Endothelial cell (in vitro differentiated cells): ENCODE results near the gene SP3. TPM values are rescaled to one million over a fixed set of nuclear protein-coding genes. Genes with fewer than 3 reads are reported as not detected.

ENCODE experiments used
- DNase-seq: peaks from one replicate; pipeline ENCODE4 v3.0.0; 2021; ENCODE audit warnings: low spot score
- H3K27ac Mint-ChIP-seq: one replicate; pipeline ENCODE4 v1.8.0; 2021; ENCODE audit warnings: mixed read lengths, inconsistent platforms; ENCODE audit not compliant: unreplicated experiment
- H3K27me3 Mint-ChIP-seq: one replicate; pipeline ENCODE4 v1.8.0; 2021; ENCODE audit warnings: mild to moderate bottlenecking, moderate library complexity, mixed read lengths, inconsistent platforms; ENCODE audit not compliant: unreplicated experiment
- H3K36me3 Mint-ChIP-seq: one replicate; pipeline ENCODE4 v1.8.0; 2021; ENCODE audit warnings: mild to moderate bottlenecking, low read depth, mixed read lengths, inconsistent platforms; ENCODE audit not compliant: unreplicated experiment
- H3K4me1 Mint-ChIP-seq: one replicate; pipeline ENCODE4 v1.8.0; 2021; ENCODE audit warnings: mild to moderate bottlenecking, mixed read lengths, inconsistent platforms; ENCODE audit not compliant: unreplicated experiment
- H3K4me3 Mint-ChIP-seq: one replicate; pipeline ENCODE4 v1.8.0; 2021; ENCODE audit warnings: mild to moderate bottlenecking, mixed read lengths, inconsistent platforms; ENCODE audit not compliant: unreplicated experiment
- H3K9me3 Mint-ChIP-seq: one replicate; pipeline ENCODE4 v1.8.0; 2021; ENCODE audit warnings: mixed read lengths, inconsistent platforms; ENCODE audit not compliant: unreplicated experiment
- total RNA-seq: library from RNA; stranded (reverse); fragmentation: NEBNext Ultra II Directional; extraction: Animal tissue kit (Norgen Biotek cat#: 25700); gene quantifications from one replicate; pipeline ENCODE4 v1.2.1, GENCODE V29; 2021; ENCODE audit not compliant: unreplicated experiment
- TF ChIP-seq, protein P1 (sequence below): fragments of 200-600 bp; sonication (generic); IDR thresholded peaks from one replicate; pipeline ENCODE4 v1.5.0; 2021; ENCODE audit warnings: antibody characterized with exemption; ENCODE audit not compliant: unreplicated experiment

SP3 gene
- total RNA-seq, 1 donor from 2014 or later, result 76.2 TPM

DNA sequence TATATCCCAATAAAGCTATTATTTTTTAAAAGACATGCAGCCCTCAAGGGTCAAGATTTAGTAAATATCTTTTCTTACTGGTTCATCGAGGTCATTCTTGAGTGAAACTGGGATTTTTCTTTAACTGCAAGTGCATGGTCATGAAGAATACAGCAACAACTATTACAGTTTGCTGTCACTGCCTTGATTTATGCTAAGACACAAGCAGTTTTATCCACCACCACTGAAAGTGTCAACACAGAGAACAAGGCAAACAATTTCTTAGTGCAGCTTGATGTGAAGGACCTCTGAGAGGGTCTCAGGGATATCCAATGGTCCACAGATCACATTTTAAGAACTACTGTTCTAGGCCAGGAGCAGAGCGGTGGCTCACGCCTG is 12.1 kb downstream of the SP3 start:
- H3K36me3 Mint-ChIP-seq, result peaks cover 31% of the 10 kb centered on the region
- no peaks in the 10 kb centered on the region for H3K27me3 Mint-ChIP-seq
- no peak overlapping the region for H3K4me3 Mint-ChIP-seq
- H3K9me3 Mint-ChIP-seq, result no peaks in the 10 kb centered on the region
- no peak for DNase-seq
- peaks cover 2% of the 10 kb centered on the region for H3K4me1 Mint-ChIP-seq
- no peak overlapping the region for H3K27ac Mint-ChIP-seq
- TF ChIP-seq, protein P1, sequence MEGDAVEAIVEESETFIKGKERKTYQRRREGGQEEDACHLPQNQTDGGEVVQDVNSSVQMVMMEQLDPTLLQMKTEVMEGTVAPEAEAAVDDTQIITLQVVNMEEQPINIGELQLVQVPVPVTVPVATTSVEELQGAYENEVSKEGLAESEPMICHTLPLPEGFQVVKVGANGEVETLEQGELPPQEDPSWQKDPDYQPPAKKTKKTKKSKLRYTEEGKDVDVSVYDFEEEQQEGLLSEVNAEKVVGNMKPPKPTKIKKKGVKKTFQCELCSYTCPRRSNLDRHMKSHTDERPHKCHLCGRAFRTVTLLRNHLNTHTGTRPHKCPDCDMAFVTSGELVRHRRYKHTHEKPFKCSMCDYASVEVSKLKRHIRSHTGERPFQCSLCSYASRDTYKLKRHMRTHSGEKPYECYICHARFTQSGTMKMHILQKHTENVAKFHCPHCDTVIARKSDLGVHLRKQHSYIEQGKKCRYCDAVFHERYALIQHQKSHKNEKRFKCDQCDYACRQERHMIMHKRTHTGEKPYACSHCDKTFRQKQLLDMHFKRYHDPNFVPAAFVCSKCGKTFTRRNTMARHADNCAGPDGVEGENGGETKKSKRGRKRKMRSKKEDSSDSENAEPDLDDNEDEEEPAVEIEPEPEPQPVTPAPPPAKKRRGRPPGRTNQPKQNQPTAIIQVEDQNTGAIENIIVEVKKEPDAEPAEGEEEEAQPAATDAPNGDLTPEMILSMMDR, result no peak

DNA sequence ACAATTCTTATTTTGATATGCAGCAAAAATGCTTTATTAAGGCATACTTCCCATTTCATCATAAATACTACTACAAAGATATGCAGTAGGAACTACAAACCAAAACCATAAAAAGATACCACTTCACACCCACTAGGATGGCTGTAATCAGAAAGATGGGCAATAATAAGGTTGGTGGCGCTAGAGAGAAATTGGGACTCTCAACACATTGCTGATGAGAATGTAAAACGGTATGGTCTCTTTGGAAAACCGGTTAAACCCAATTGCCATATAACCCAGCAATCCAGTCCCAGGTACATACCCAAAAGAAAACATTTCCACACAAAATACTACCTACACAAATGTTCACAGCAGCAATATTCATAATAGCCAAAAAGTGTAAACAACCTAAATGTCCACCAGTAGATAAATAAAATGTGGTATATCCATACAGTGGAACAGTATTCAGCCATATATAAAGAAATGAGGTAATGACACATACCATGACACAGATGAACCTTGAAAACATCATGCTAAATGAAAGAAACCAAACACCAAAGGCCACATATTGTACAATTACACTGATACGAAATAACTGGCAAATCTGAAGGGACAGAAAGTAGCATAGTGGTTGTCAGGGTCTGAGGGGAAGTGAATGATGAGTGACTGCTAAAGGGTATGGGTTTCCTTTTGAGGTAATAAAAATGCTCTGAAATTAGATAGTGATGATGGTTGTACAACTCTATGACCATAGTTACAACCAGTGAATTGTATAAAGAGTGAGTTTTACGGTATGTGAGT is 12.7 kb downstream of the SP3 start:
- Mint-ChIP-seq H3K9me3 (no peaks in the 10 kb centered on the region), H3K36me3 (peaks cover 31% of the 10 kb centered on the region), H3K27me3 (no peaks in the 10 kb centered on the region), H3K4me3 (no peak overlapping the region), H3K27ac (no peak overlapping the region), H3K4me1 (peaks cover 2% of the 10 kb centered on the region)
- TF ChIP-seq, protein P1, result no peak
- no peak for DNase-seq

DNA sequence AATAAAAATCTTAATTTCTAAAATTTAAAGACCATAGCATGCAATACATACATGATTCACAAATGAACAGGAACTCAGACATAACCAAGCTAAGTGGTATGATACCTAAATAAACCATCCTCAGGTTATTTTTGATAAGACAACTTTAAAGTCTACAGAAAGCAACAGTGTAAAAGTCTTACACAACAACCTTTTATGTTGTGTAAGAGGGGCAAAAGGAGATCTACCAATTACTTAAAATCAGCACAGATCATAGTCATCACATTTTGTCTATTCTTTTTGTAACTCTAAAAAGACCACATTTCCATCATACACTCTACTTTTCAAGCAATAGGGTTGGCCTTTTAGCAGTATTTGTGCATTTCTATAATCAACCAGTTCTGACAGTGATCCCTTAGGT is 16.3 kb downstream of the SP3 start:
- Mint-ChIP-seq H3K4me1 (no peaks in the 10 kb centered on the region), H3K36me3 (peaks cover 12% of the 10 kb centered on the region), H3K27me3 (no peaks in the 10 kb centered on the region), H3K4me3 (no peak overlapping the region), H3K27ac (no peak overlapping the region), H3K9me3 (no peaks in the 10 kb centered on the region)
- TF ChIP-seq, protein P1, result no peak
- DNase-seq, result no peak

DNA sequence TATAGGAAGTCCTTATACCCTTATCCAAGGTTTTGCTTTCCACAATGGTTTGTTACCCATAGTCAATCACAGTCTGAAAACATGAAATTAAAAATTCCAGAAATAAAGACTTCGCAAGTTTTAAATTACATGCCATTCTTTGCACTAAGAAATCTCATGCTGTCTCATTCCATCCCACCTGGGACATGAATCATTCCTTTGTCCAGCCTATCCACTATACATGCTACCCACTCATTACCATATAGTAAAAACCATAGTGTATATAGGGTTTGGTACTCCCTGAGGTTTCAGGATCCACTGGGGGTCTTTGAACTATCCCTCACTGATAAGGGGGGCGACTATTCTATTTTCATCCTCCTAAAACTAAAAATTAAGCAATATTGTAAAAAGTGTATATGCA is 17.0 kb downstream of the SP3 start:
- Mint-ChIP-seq H3K4me1 (peaks cover under 1% of the 10 kb centered on the region), H3K36me3 (peaks cover 11% of the 10 kb centered on the region), H3K27me3 (no peaks in the 10 kb centered on the region), H3K27ac (no peak overlapping the region), H3K4me3 (no peak overlapping the region), H3K9me3 (no peaks in the 10 kb centered on the region)
- TF ChIP-seq, protein P1, result no peak
- no peak for DNase-seq

DNA sequence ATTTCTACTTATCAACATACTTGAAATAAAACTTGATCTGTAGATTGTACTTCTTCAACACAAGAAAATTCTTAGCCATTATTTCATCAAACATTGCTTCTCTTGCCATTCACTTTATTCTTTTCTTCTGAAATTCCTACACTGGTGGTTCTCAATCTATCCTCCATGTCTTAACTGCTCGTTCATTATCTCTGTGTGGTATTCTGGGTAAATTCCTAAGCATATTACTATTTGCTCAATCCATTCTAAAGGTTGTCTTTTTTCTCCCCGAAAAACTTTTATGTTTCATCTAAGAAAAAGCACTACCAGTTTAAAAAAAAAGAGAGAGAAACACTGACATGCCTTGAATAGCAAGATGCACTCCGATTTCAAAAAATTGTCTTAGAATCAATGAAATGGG is 18.0 kb downstream of the SP3 start:
- Mint-ChIP-seq H3K4me3 (no peak overlapping the region), H3K27me3 (no peaks in the 10 kb centered on the region), H3K36me3 (no peaks in the 10 kb centered on the region), H3K27ac (no peak overlapping the region), H3K9me3 (no peaks in the 10 kb centered on the region), H3K4me1 (peaks cover 2% of the 10 kb centered on the region)
- TF ChIP-seq, protein P1, result no peak
- no peak for DNase-seq
